Liver (tissue), 9 donors: ENCODE results near the gene PHF11. TPM values are rescaled to one million over a fixed set of nuclear protein-coding genes. Genes with fewer than 3 reads are reported as not detected.
"Not testable (repeated sequence)": the region's sequence is repeated elsewhere in the genome, so short reads cannot be mapped to it uniquely, and the experiment has no call there.

Source experiments
- DNase-seq: peaks from one replicate; pipeline ENCODE4 v3.0.0-alpha.2; 2017; ENCODE audit warnings: low spot score
- H3K27ac ChIP-seq, 2 donors: one replicate each; pipeline ENCODE4 v1.7.0; 2013; ENCODE audit warnings: inconsistent platforms in 2 of 2, low read length in 2 of 2, control low read depth in 1 of 2, low read depth in 1 of 2, mild to moderate bottlenecking in 1 of 2
- H3K27me3 ChIP-seq, 4 donors: one replicate each; pipeline versions ENCODE4 v1.6.1 to v1.7.0; 2013; ENCODE audit warnings: low read length in 3 of 4, inconsistent platforms in 1 of 4, mild to moderate bottlenecking in 1 of 4, moderate library complexity in 1 of 4; ENCODE audit not compliant: control insufficient read depth in 4 of 4, insufficient read depth in 4 of 4
- H3K36me3 ChIP-seq, 4 donors: one replicate each; pipeline versions ENCODE4 v1.6.1 to v1.7.0; 2013; ENCODE audit warnings: low read length in 3 of 4, mild to moderate bottlenecking in 3 of 4, low read depth in 1 of 4, moderate library complexity in 1 of 4; ENCODE audit not compliant: control insufficient read depth in 4 of 4, insufficient read depth in 3 of 4
- H3K4me1 ChIP-seq, 4 donors: one replicate each; pipeline versions ENCODE4 v1.6.1 to v1.7.0; 2013; ENCODE audit warnings: low read length in 3 of 4, mild to moderate bottlenecking in 3 of 4, moderate library complexity in 1 of 4; ENCODE audit not compliant: control insufficient read depth in 4 of 4, insufficient read depth in 4 of 4
- H3K4me3 ChIP-seq, 3 donors: one replicate each; pipeline versions ENCODE4 v1.6.1 to v1.7.0; 2013; ENCODE audit warnings: low read length in 3 of 3, control low read depth in 1 of 3, low read depth in 1 of 3, mild to moderate bottlenecking in 1 of 3
- H3K9ac ChIP-seq, 2 donors: one replicate each; pipeline ENCODE4 v1.7.0; 2013; ENCODE audit warnings: low read length in 2 of 2, mild to moderate bottlenecking in 2 of 2, moderate library complexity in 2 of 2, control low read depth in 1 of 2, low read depth in 1 of 2
- H3K9me3 ChIP-seq, 4 donors: one replicate each; pipeline versions ENCODE4 v1.6.1 to v1.7.0; 2013; ENCODE audit warnings: low read length in 3 of 4; ENCODE audit not compliant: control insufficient read depth in 4 of 4
- EGR1 ChIP-seq, 2 donors: IDR thresholded peaks; 2 replicates each; pipeline ENCODE4 v1.6.1; 2016 to 2018; ENCODE audit warnings: antibody characterized with exemption in 2 of 2, low read depth in 2 of 2
- FOXA1 ChIP-seq: IDR thresholded peaks from 2 replicates; pipeline ENCODE4 v1.6.1; 2016; ENCODE audit warnings: antibody characterized with exemption
- FOXA2 ChIP-seq: IDR thresholded peaks from 2 replicates; pipeline ENCODE4 v1.6.1; 2016; ENCODE audit warnings: antibody characterized with exemption
- GABPA ChIP-seq, 2 donors: IDR thresholded peaks in 1 of 2; conservative IDR thresholded peaks in 1 of 2; 2 replicates each; pipeline ENCODE4 v1.6.1; 2016; ENCODE audit warnings: antibody characterized with exemption in 2 of 2, mild to moderate bottlenecking in 1 of 2, moderate library complexity in 1 of 2
- HNF4G ChIP-seq: IDR thresholded peaks from 2 replicates; pipeline ENCODE4 v1.6.1; 2016; ENCODE audit warnings: antibody characterized with exemption
- MAX ChIP-seq: IDR thresholded peaks from 2 replicates; pipeline ENCODE4 v1.6.1; 2016; ENCODE audit warnings: antibody characterized with exemption
- NR2F2 ChIP-seq: IDR thresholded peaks from 2 replicates; pipeline ENCODE4 v1.6.1; 2016; ENCODE audit warnings: antibody characterized with exemption
- RAD21 ChIP-seq, 2 donors: IDR thresholded peaks; 2 replicates each; pipeline ENCODE4 v1.6.1; 2016; ENCODE audit warnings: antibody characterized with exemption in 2 of 2, mild to moderate bottlenecking in 2 of 2
- REST ChIP-seq: IDR thresholded peaks from 2 replicates; pipeline ENCODE4 v1.6.1; 2016; ENCODE audit warnings: antibody characterized with exemption, mild to moderate bottlenecking
- RXRA ChIP-seq, 2 donors: IDR thresholded peaks; 2 replicates each; pipeline ENCODE4 v1.6.1; 2017 to 2018; ENCODE audit warnings: antibody characterized with exemption in 2 of 2, mild to moderate bottlenecking in 1 of 2
- SP1 ChIP-seq: IDR thresholded peaks from 2 replicates; pipeline ENCODE4 v1.6.1; 2018; ENCODE audit warnings: antibody characterized with exemption, mild to moderate bottlenecking
- TAF1 ChIP-seq: conservative IDR thresholded peaks from 2 replicates; pipeline ENCODE4 v1.6.1; 2016; ENCODE audit warnings: antibody characterized with exemption, mild to moderate bottlenecking
- ZBTB33 ChIP-seq: IDR thresholded peaks from 2 replicates; pipeline ENCODE4 v1.6.1; 2016; ENCODE audit warnings: antibody characterized with exemption
- WGBS: extraction: QIAGEN DNeasy Blood & Tissue Kit; methylation state at CpG from one replicate; pipeline ENCODE4 v1.1.7; 2013; 5-methylcytosine and 5-hydroxymethylcytosine counted together
- polyA plus RNA-seq, 2 donors: library from polyadenylated mRNA; stranded (reverse) in 1 of 2; unstranded in 1 of 2; fragments of 200-250 nt in 1 of 2; fragments of >200 nt in 1 of 2; fragmentation: Nextera tagmentation in 1 of 2; extraction: Ambion mirVana in 1 of 2; gene quantifications; one replicate each; pipeline versions ENCODE4 v1.2.1 to v1.2.3, GENCODE V29; 2013 to 2015
- total RNA-seq, 2 donors: library from RNA; depleted of rRNA; stranded (reverse); fragments of >200 nt; gene quantifications; one replicate each; pipeline ENCODE4 v1.2.3, GENCODE V29; 2014
- TF ChIP-seq, protein P1 (sequence below): fragments of 150-350 bp; IDR thresholded peaks from 2 replicates; pipeline ENCODE4 v1.5.1; 2017; ENCODE audit warnings: improper control_type of control experiment, low read depth, low read length; ENCODE audit not compliant: missing input control
- TF ChIP-seq, protein P2 (sequence below): IDR thresholded peaks from 2 replicates; pipeline ENCODE4 v1.6.1; 2016; ENCODE audit warnings: antibody characterized with exemption
- donor health status: healthy.
- donor health status: healthy.
- donor health status: healthy.
- donor health status: healthy.
- donor health status: healthy.

Gene PHF11
- total and polyA plus RNA-seq, 4 donors: 8.6 to 16.1 (median 11.5) TPM

GRCh38 chr13:49496837-49497236 lies 1.1 kb downstream of the PHF11 start:
- not testable (repeated sequence) for H3K9ac ChIP-seq, DNase-seq, H3K36me3 ChIP-seq, H3K27me3 ChIP-seq, H3K4me3 ChIP-seq, H3K4me1 ChIP-seq, H3K9me3 ChIP-seq
- WGBS: 83% methylated on average over 11 of the region's 11 CpGs
- peak overlapping the region in 1 of 2 donors; percentile 22 for H3K27ac ChIP-seq

DNA sequence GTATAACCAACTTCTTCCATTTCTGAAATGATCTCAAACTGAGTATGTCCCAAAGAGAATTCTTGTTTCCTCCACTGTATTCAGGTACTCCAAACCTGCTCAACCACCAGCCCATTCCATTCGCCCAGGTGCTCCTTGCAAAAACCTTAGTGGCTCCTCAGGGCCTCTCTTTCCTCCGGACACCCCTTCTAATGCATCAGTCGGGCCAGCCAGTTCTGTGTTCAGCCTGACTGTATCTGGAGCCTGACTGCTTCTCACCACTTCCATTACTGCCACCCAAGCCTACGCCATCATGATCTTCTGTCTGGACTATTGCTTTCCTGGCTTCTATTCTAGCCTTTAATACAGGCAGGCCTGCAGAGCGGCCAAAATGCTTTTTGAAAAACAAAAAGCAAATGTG lies 1.5 kb downstream of the PHF11 start:
- Histone ChIP-seq H3K9me3 (no peaks in the 10 kb centered on the region), H3K4me3 (no peak overlapping the region), H3K27me3 (no peaks in the 10 kb centered on the region), H3K27ac (peak overlapping the region in 1 of 2 donors; percentile 22), H3K9ac (no peak overlapping the region), H3K36me3 (peaks cover 0 to 3% (median 2%) of the 10 kb centered on the region in 4 donors), H3K4me1 (peaks cover 0 to 5% (median 2%) of the 10 kb centered on the region in 4 donors)
- TF ChIP-seq FOXA1: no peak
- no peak for TF ChIP-seq EGR1 (IDR thresholded peaks at IDR 0.05; ENCODE audit: low read depth in 2 of 2)
- no peak for TF ChIP-seq TAF1
- TF ChIP-seq ZBTB33: no peak
- no peak for TF ChIP-seq FOXA2
- TF ChIP-seq, protein P1, sequence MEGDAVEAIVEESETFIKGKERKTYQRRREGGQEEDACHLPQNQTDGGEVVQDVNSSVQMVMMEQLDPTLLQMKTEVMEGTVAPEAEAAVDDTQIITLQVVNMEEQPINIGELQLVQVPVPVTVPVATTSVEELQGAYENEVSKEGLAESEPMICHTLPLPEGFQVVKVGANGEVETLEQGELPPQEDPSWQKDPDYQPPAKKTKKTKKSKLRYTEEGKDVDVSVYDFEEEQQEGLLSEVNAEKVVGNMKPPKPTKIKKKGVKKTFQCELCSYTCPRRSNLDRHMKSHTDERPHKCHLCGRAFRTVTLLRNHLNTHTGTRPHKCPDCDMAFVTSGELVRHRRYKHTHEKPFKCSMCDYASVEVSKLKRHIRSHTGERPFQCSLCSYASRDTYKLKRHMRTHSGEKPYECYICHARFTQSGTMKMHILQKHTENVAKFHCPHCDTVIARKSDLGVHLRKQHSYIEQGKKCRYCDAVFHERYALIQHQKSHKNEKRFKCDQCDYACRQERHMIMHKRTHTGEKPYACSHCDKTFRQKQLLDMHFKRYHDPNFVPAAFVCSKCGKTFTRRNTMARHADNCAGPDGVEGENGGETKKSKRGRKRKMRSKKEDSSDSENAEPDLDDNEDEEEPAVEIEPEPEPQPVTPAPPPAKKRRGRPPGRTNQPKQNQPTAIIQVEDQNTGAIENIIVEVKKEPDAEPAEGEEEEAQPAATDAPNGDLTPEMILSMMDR: no peak
- no peak for TF ChIP-seq RAD21 (IDR thresholded peaks at IDR 0.05)
- TF ChIP-seq, protein P2, sequence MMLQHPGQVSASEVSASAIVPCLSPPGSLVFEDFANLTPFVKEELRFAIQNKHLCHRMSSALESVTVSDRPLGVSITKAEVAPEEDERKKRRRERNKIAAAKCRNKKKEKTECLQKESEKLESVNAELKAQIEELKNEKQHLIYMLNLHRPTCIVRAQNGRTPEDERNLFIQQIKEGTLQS: no peak
- no peak for TF ChIP-seq HNF4G
- no peak for TF ChIP-seq RXRA (IDR thresholded peaks at IDR 0.05)
- no peak for TF ChIP-seq SP1
- TF ChIP-seq NR2F2: no peak
- WGBS: 95% methylated on average over 5 of the region's 5 CpGs
- no peak for DNase-seq

- peaks cover 0 to 3% (median 2%) of the 10 kb centered on the region in 4 donors for H3K36me3 ChIP-seq
- H3K27ac ChIP-seq: no peak overlapping the region
- WGBS: 93% methylated on average over 4 of the region's 4 CpGs
- no peak overlapping the region for H3K4me3 ChIP-seq
- no peaks in the 10 kb centered on the region for H3K27me3 ChIP-seq
- peaks cover 0 to 5% (median 2%) of the 10 kb centered on the region in 4 donors for H3K4me1 ChIP-seq
- no peaks in the 10 kb centered on the region for H3K9me3 ChIP-seq
- H3K9ac ChIP-seq: no peak overlapping the region
- DNase-seq: no peak
- TF ChIP-seq GABPA (IDR thresholded peaks at IDR 0.05 in 1 of 2, conservative IDR thresholded peaks at IDR 0.05 in 1 of 2) (no peak), TAF1 (no peak), NR2F2 (no peak), MAX (no peak), FOXA2 (no peak), RXRA (IDR thresholded peaks at IDR 0.05) (no peak), HNF4G (no peak), REST (no peak), ZBTB33 (no peak), FOXA1 (no peak)
- TF ChIP-seq, protein P1: no peak
Measured at GRCh38 chr13:49498206-49498605, 2.5 kb downstream of the PHF11 start.
